GM15510 (cell line): ENCODE measurements around the gene CAGE1.

Experiments
- POLR2A ChIP-seq: IDR thresholded peaks from 3 replicates; pipeline ENCODE4 v1.6.1; 2011; ENCODE audit warnings: borderline replicate concordance; ENCODE audit not compliant: insufficient read length; ENCODE audit errors: extremely low read depth

The CAGE1 gene

GRCh38 chr6:7389451-7390225 lies at the start of gene CAGE1, which contains the start of gene RIOK1:
CAGE1 (minus strand) TSS chr6:7389742; CDS start chr6:7387173, 2,569 bp downstream.
RIOK1 (plus strand) TSS chr6:7389808; CDS start chr6:7390003, 195 bp downstream.
- peak; percentile 96 for TF ChIP-seq POLR2A

- no peak for TF ChIP-seq POLR2A
Observed at GRCh38 chr6:7439228-7439627, 49.7 kb upstream of the CAGE1 start.

GRCh38 chr6:7438011-7438410 lies 48.5 kb upstream of the CAGE1 start:
- TF ChIP-seq POLR2A, result no peak

- no peak for TF ChIP-seq POLR2A
Observed at GRCh38 chr6:7434672-7435071, 45.1 kb upstream of the CAGE1 start.

GRCh38 chr6:7433121-7433617 lies 43.6 kb upstream of the CAGE1 start:
- TF ChIP-seq POLR2A, result no peak

GRCh38 chr6:7432391-7433120 lies 43.0 kb upstream of the CAGE1 start:
- no peak for TF ChIP-seq POLR2A

- TF ChIP-seq POLR2A, result no peak
Observed at GRCh38 chr6:7431674-7432390, 42.3 kb upstream of the CAGE1 start.

GRCh38 chr6:7431313-7431673 lies 41.8 kb upstream of the CAGE1 start:
- no peak for TF ChIP-seq POLR2A

- TF ChIP-seq POLR2A, result no peak
Observed at GRCh38 chr6:7426447-7427169, 37.1 kb upstream of the CAGE1 start.

GRCh38 chr6:7425808-7426190 lies 36.3 kb upstream of the CAGE1 start:
- TF ChIP-seq POLR2A, result no peak

- TF ChIP-seq POLR2A, result no peak
Observed at GRCh38 chr6:7424967-7425807, 35.6 kb upstream of the CAGE1 start.

GRCh38 chr6:7424058-7424457 lies 34.5 kb upstream of the CAGE1 start:
- TF ChIP-seq POLR2A, result no peak

- no peak for TF ChIP-seq POLR2A
Observed at GRCh38 chr6:7421066-7421465, 31.5 kb upstream of the CAGE1 start.

- TF ChIP-seq POLR2A, result no peak
Observed at GRCh38 chr6:7419065-7419464, 29.5 kb upstream of the CAGE1 start.
